ENCODE measurements around the gene FREM1.
A peak's percentile ranks its signal among the peaks of the same experiment; 100 is the strongest.
"Not testable (repeated sequence)": the region's sequence is repeated elsewhere in the genome, so short reads cannot be mapped to it uniquely, and the experiment has no call there.

The FREM1 gene

GRCh38 chr9:14920805-14921204, 10.6 kb upstream of the FREM1 start:
- H3K27ac ChIP-seq, H3K4me3 ChIP-seq: not testable (repeated sequence)

GRCh38 chr9:14913366-14913765, 3.1 kb upstream of the FREM1 start:
- no peak overlapping the region for H3K4me3 ChIP-seq
- no peak overlapping the region for H3K27ac ChIP-seq

- no peak overlapping the region for H3K27ac ChIP-seq
- H3K4me3 ChIP-seq: no peak overlapping the region
These were observed 2.6 kb upstream of the FREM1 start for GRCh38 chr9:14912859-14913258.

- H3K27ac ChIP-seq: no peak overlapping the region
- H3K4me3 ChIP-seq: no peak overlapping the region
These were observed 818 bp upstream of the FREM1 start for GRCh38 chr9:14911046-14911445.

GRCh38 chr9:14909601-14909960, 647 bp downstream of the FREM1 start:
- Histone ChIP-seq H3K27ac (peak overlapping the region in 7 of 21 experiments; percentile 4 to 54 (median 32)), H3K4me3 (peak overlapping the region in 1 of 7 experiments; percentile 32)

GRCh38 chr9:14909181-14909580, 1.0 kb downstream of the FREM1 start:
- Histone ChIP-seq H3K27ac (peak overlapping the region in 3 of 21 experiments; percentile 5 to 33 (median 32)), H3K4me3 (peak overlapping the region in 1 of 7 experiments; percentile 32)

- H3K4me3 ChIP-seq: peak overlapping the region in 1 of 7 experiments; percentile 32
- H3K27ac ChIP-seq: peak overlapping the region in 3 of 21 experiments; percentile 16 to 33 (median 21)
These were observed 1.7 kb downstream of the FREM1 start for GRCh38 chr9:14908295-14909180.

GRCh38 chr9:14907696-14908095, 2.5 kb downstream of the FREM1 start:
- no peak overlapping the region for H3K4me3 ChIP-seq
- H3K27ac ChIP-seq: no peak overlapping the region

GRCh38 chr9:14907360-14907685, 2.9 kb downstream of the FREM1 start:
- Histone ChIP-seq H3K4me3 (no peak overlapping the region), H3K27ac (no peak overlapping the region)

- Histone ChIP-seq H3K4me3 (no peak overlapping the region), H3K27ac (no peak overlapping the region)
These were observed 3.4 kb downstream of the FREM1 start for GRCh38 chr9:14906644-14907359.

GRCh38 chr9:14906000-14906399, 4.2 kb downstream of the FREM1 start:
- Histone ChIP-seq H3K27ac (no peak overlapping the region), H3K4me3 (no peak overlapping the region)

- no peak overlapping the region for H3K4me3 ChIP-seq
- no peak overlapping the region for H3K27ac ChIP-seq
These were observed 7.2 kb downstream of the FREM1 start for GRCh38 chr9:14903040-14903439.

GRCh38 chr9:14902561-14902960, 7.7 kb downstream of the FREM1 start:
- Histone ChIP-seq H3K27ac (no peak overlapping the region), H3K4me3 (no peak overlapping the region)

- Histone ChIP-seq H3K4me3 (no peak overlapping the region), H3K27ac (no peak overlapping the region)
These were observed 10.4 kb downstream of the FREM1 start for GRCh38 chr9:14899815-14900193.

GRCh38 chr9:14899042-14899814, 11.0 kb downstream of the FREM1 start:
- H3K4me3 ChIP-seq: no peak overlapping the region
- H3K27ac ChIP-seq: no peak overlapping the region

GRCh38 chr9:14895806-14896205, 14.4 kb downstream of the FREM1 start:
- H3K27ac ChIP-seq: no peak overlapping the region
- no peak overlapping the region for H3K4me3 ChIP-seq

- H3K27ac ChIP-seq: no peak overlapping the region
These were observed 16.9 kb downstream of the FREM1 start for GRCh38 chr9:14893280-14893679.

GRCh38 chr9:14891332-14891731, 18.9 kb downstream of the FREM1 start:
- no peak overlapping the region for H3K27ac ChIP-seq
- H3K4me3 ChIP-seq: no peak overlapping the region

More at GRCh38 chr9:14893280-14893679, 16.9 kb downstream of the FREM1 start:
- no peak overlapping the region for H3K4me3 ChIP-seq

- Histone ChIP-seq H3K27ac (no peak overlapping the region), H3K4me3 (no peak overlapping the region)
These were observed 20.8 kb downstream of the FREM1 start for GRCh38 chr9:14889451-14889850.

GRCh38 chr9:14888875-14889274, 21.4 kb downstream of the FREM1 start:
- no peak overlapping the region for H3K27ac ChIP-seq
- no peak overlapping the region for H3K4me3 ChIP-seq
